Peyer's patch (tissue), 4 donors: Measurements from ENCODE around the gene C1GALT1C1.

Source experiments
- CTCF ChIP-seq, 6 experiments: fragments of 450-650 bp in 4 of 6; fragments of 200-600 bp in 2 of 6; sonication (generic) in 1 of 6; IDR thresholded peaks; one replicate each; pipeline ENCODE4 v1.5.1; 2017 to 2019; ENCODE audit warnings: antibody characterized with exemption in 6 of 6, mild to moderate bottlenecking in 3 of 6, moderate library complexity in 1 of 6
- POLR2A ChIP-seq, 2 donors: fragments of 450-650 bp; IDR thresholded peaks; one replicate each; pipeline ENCODE4 v1.5.1; 2017; ENCODE audit warnings: antibody characterized with exemption in 2 of 2, mild to moderate bottlenecking in 2 of 2, moderate library complexity in 2 of 2

GRCh38 chrX:120660637-120661036 lies 30.8 kb upstream of the C1GALT1C1 start:
- no peak for TF ChIP-seq CTCF (IDR thresholded peaks at IDR 0.05)
- TF ChIP-seq POLR2A (IDR thresholded peaks at IDR 0.05), result no peak
